ENCODE data around the gene GLS.
"Not testable (repeated sequence)": the region's sequence is repeated elsewhere in the genome, so short reads cannot be mapped to it uniquely, and the experiment has no call there.

Gene GLS

GRCh38 chr2:190856985-190857384 lies 23.6 kb upstream of the GLS start:
- DNase-seq = no peak

GRCh38 chr2:190858817-190859216 lies 21.8 kb upstream of the GLS start:
- peak; percentile 95 for DNase-seq

DNA sequence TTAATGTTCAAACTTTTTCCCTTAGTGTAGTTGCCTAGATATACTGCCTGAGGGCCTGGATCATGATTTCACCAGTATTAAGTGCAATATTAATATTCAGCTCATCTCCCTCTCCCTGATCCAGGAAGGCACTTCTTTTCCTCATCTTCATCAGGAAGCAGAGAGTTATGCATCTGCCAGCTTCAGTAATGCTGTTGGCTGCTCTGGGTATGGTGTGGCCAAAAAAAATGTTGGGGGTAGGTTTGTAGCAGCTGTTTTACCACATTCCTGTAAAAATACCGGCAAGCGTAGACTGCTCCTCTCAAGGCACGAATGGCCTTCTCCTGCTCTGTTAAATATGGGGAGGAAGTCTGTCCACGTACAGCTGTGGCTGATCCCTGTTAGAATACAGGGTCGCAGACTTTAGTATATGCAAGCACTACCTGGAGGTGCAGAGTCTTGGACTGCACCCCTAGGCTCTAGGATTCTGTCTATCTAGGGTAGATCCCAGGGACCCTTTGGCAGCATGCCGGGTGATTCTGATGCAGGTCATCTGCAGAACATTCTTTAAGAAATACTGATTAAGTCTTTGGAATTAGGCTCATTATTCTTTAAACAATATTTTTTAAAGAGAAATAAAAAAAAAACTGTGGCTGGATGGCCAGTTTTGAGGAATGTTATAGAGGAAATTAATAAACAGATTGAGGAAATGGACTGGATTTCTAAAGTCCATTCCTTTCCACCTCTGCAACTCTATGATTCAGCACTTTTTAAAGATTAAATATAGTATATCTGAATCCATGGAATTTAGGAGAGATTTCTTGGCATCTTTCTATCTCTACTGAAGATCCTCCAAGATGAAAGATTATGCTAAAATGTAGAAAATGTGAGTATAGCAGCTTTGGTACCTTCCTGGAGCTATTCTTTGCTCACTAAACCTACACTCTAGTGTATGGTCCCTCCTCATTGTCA lies 21.0 kb upstream of the GLS start:
- peak; percentile 78 for DNase-seq

DNA sequence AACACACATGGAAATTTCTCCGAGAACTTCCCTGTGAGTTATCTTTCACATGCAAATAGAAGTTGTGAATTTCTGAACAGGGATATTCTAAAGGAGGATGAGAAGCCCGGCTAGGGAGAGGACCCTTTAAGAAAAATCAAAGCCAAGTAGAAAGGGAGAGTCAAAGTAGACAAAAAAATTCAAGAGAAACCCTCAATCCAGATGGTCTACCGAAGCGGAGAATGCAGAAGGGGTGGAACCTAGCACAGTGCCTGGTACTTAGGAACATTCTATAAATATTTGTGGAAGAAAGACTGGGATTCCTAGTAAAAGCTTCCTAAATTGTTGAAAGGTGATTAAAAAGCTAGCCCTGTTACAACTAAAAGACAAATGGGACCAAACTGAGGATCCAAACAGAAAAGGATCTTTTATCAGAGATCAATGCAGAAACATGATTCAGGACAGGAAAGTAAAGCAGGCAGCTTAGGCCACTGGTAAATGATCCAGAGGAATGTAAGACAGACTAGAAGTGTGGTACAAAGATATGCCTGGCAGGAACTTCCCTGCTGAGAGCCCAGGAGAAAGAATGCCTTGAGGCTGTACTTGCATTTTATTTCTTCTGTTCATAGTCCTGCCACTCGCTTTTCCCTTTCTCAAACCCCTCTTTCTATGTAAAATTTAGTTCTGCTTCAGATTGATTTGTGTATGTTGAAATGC lies 19.5 kb upstream of the GLS start:
- DNase-seq = peak; percentile 90

DNA sequence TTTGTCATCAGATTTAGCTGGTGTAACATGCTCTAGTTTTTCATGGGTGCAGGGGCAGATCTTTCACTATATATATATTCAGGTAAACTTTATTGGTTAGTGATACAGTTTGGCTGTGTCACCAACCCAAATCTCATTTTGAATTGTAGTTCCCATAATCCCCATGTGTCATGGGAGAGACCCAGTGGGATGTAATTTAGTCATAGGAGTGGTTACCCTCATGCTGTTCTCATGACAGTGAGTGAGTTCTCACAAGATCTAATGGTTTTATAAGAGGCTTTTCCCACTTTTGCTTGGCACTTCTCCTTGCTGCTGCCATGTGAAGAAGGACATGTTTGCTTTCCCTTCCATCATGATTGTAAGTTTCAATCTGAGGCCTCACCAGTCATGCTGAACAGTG lies 18.5 kb upstream of the GLS start:
- not testable (repeated sequence) for DNase-seq

DNA sequence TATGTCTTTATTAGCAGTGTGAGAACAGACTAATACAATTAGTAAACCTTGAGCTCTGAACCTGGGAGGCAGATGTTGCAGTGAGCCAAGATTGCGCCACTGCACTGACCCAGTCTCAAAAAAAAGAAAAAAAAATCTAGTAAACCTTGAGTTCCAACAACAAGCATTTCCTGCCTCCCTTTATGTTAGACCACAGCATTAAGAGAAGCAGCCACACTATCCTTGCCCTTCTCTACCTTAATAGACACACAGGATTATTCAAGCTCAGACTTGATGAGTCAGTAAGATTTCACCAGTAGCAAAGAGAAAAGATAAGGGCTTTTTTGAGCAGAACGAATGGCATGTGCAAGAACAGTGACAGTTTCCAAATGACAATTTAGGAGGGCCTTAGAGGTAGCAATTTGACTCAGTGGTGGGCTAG lies 18.0 kb upstream of the GLS start:
- DNase-seq = peak; percentile 76

GRCh38 chr2:190863946-190864345 lies 16.7 kb upstream of the GLS start:
- DNase-seq = peak; percentile 58

DNA sequence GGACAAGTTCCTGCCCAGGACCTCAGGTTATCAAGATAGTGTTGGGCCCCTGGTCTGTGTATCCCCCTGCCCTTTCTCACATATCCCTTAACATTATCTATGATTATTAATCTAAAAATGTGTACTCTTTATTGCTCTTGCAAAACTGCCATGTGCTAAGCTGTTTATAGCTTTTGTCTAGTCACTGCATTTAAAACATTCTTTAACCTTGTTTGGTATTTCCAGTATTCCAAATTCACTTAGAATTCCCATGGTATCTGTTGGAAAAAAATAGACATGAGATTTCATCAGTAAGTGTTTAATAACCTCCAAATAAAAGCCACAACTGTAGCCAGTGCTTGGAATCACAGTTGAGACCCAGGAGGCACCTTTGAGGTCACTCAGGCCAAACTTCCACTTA lies 16.2 kb upstream of the GLS start:
- DNase-seq = peak; percentile 90

- peak; percentile 84 for DNase-seq
Observed at GRCh38 chr2:190867212-190867611, 13.4 kb upstream of the GLS start.

GRCh38 chr2:190867832-190868231 lies 12.8 kb upstream of the GLS start:
- DNase-seq = no peak

DNA sequence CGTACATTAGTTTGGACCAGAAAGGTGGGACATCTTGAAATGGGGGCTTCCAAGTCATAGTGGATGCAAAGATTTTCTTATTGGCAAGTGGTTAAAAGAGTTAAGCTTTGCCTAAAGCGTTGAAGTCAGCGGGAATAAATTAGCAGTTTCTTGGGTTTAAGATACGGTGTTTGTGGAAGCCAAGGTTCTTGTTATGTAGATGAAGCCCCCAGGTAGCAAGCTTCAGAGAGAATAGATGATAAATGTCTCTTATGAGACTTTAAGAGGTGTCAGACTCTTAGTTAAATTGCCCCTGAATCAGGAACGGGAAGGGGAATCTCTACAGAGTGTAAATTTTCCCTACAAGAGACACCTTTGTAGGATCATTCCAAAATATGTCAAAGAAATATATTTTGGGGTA lies 10.9 kb upstream of the GLS start:
- no peak for DNase-seq

- DNase-seq = not testable (repeated sequence)
Observed at GRCh38 chr2:190873451-190873850, 7.2 kb upstream of the GLS start.

DNA sequence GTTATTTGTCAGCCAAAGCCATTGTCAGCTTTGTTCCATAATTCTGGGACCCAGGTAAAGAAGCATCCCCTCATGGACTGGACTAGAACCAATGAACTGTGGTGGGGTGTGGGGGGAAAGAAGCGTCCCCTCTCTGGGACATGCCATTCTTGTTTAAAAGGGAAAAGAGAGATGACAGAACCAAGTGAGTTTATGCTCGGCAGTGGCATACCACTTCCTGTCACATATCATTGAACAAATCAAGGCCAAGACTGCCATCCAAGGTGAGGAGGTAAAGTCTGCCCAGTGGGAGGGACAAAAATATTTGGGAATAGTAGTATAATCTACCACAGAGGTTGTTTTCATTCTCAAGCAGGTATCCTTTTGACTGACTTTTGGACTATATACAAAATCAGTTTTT lies 4.7 kb upstream of the GLS start:
- no peak for DNase-seq

- no peak for DNase-seq
Observed at GRCh38 chr2:190876631-190877030, 4.0 kb upstream of the GLS start.

DNA sequence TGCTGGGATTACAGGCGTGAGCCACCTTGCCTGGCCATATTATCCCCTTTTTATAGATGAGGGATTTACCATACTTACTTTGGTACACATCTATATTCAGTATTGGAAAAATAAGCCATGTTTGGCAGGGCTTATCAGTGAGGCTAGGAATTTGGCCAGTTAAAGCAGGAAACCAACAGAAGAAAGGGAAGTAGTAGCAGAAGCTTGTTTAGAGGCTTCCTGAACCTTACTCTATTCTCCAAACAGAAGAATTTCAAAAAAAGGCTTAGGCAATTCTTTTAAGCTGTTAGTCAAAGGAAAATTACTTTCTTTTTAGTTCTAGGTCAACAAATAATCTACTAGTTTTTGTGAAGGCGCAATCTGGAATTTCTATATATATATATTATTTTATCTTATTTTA lies 3.2 kb upstream of the GLS start:
- DNase-seq = no peak

GRCh38 chr2:190879474-190880377 lies 895 bp upstream of the GLS start:
- DNase-seq = peak; percentile 57

- no peak for DNase-seq
Observed at GRCh38 chr2:190881084-190881597, 520 bp downstream of the GLS start.

GRCh38 chr2:190881598-190882410 lies 1.2 kb downstream of the GLS start:
- peak; percentile 66 for DNase-seq

DNA sequence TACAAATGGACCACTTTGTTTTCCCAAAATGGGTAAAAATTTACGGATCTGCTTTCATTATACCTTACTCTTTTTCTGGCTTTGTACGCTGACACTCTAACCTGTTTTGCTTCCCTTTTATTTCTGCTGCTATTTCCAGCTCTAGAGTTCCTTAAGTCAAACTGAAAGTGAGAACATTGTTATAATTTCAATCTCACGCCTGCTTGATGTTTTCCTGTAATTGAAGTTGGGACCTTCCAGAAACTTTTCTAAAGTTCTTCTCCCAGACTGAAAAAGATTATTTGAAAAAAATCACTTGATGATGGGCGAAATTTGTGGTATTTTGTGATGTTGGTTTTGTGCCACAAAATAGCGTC lies 1.8 kb downstream of the GLS start:
- no peak for DNase-seq

DNA sequence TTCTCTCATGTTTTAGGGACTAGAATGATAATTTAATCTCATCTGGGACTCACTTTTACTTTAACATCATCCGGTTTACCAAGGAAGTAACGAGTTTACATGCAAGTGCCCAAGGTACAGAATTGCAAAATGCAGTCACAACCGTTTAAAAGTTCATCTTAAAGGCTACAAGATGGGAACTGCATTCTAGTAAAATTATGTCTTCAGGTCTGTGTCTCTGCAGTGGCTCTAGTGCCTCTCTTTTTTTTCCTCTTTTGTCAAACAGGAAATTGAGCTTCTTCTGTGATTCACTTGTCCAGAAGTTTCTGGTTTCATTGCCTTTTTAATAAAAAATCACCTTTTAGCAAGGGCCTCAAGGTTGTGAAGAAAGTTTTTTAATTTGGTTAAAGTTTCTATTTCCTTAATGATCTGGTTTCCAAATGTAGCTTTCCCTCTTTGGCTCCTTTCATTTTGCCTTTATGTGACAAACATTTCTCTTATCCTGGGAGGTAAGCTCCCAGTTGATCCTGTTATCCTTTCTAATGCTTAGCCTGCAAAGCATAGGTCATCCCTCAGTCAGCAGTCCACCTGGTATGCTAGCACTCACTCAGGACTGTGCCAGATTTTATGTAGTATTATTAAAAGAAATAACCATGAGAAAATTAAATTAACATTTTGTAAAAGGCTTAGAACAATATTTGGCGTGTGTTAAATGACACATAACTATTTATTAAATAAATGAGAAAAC lies 2.4 kb downstream of the GLS start:
- no peak for DNase-seq

- DNase-seq = not testable (repeated sequence)
Observed at GRCh38 chr2:190885844-190886243, 5.2 kb downstream of the GLS start.

All from fibroblast of skin of right quadriceps (primary cell).